SU-DHL-6 (cell line): Measurements from ENCODE around the gene ACAP3.

Experiments used
- CTCF ChIP-seq: fragments of 200-600 bp; sonication (generic); IDR thresholded peaks from one replicate; pipeline ENCODE4 v1.5.1; 2017; ENCODE audit warnings: antibody characterized with exemption, mild to moderate bottlenecking, low read length, moderate library complexity; ENCODE audit not compliant: insufficient read depth, poor library complexity, severe bottlenecking
- EZH2phosphoT487 ChIP-seq: fragments of 200-600 bp; sonication (generic), shearing (Covaris generic); conservative IDR thresholded peaks from 2 replicates; pipeline ENCODE4 v1.6.1; 2018; ENCODE audit warnings: mild to moderate bottlenecking, antibody characterized with exemption, low read length, moderate library complexity, mixed read lengths

GRCh38 chr1:1337793-1338147, 30.0 kb upstream of the ACAP3 start:
- TF ChIP-seq CTCF, result no peak
- no peak for TF ChIP-seq EZH2phosphoT487
